Measurements from ENCODE around the gene GPR78.

Gene GPR78

GRCh38 chr4:8608714-8609391, 28.7 kb downstream of the GPR78 start:
- H3K9me3 ChIP-seq (replicated peaks; ENCODE audit: insufficient read depth, low read length), result no peaks in the 10 kb centered on the region
- H3F3A ChIP-seq (ENCODE audit: insufficient read depth, low read length), result no peaks in the 10 kb centered on the region
- H3K27me3 ChIP-seq (replicated peaks; ENCODE audit: insufficient read depth, low read length), result peaks cover 88% of the 10 kb centered on the region
- no peak for DNase-seq
- H2AFZ ChIP-seq (ENCODE audit: low read length), result no peak overlapping the region
- no peak overlapping the region for H3K27ac ChIP-seq (ENCODE audit: low read length)
- no peaks in the 10 kb centered on the region for H4K20me1 ChIP-seq (ENCODE audit: insufficient read depth, low read length)
- H3K79me2 ChIP-seq (ENCODE audit: low read length), result no peaks in the 10 kb centered on the region
- H3K4me3 ChIP-seq (ENCODE audit: low read length), result no peak overlapping the region
- no peaks in the 10 kb centered on the region for H3K36me3 ChIP-seq (replicated peaks; ENCODE audit: insufficient read depth, low read length)
- no peaks in the 10 kb centered on the region for H3K9me2 ChIP-seq (replicated peaks; ENCODE audit: insufficient read depth, low read length)
- H3K4me1 ChIP-seq (ENCODE audit: low read length), result no peaks in the 10 kb centered on the region
- TF ChIP-seq EZH2 (optimal IDR thresholded peaks at IDR 0.05; ENCODE audit: low read depth, low read length) (no peak), CTCF (IDR thresholded peaks at IDR 0.05; ENCODE audit: low read length) (no peak), EZH2phosphoT487 (IDR thresholded peaks at IDR 0.05; ENCODE audit: low read length) (no peak)
- H3K4me2 ChIP-seq (ENCODE audit: low read depth, low read length), result no peak overlapping the region
- no peak overlapping the region for H3K9ac ChIP-seq (ENCODE audit: low read length)

- Histone ChIP-seq H3K9ac (ENCODE audit: low read length) (no peak overlapping the region), H3K27ac (ENCODE audit: low read length) (no peak overlapping the region), H3K4me1 (ENCODE audit: low read length) (no peaks in the 10 kb centered on the region), H3K9me3 (replicated peaks; ENCODE audit: insufficient read depth, low read length) (no peaks in the 10 kb centered on the region), H3K9me2 (replicated peaks; ENCODE audit: insufficient read depth, low read length) (no peaks in the 10 kb centered on the region), H3K79me2 (ENCODE audit: low read length) (no peaks in the 10 kb centered on the region), H3K27me3 (replicated peaks; ENCODE audit: insufficient read depth, low read length) (peaks cover 88% of the 10 kb centered on the region), H3F3A (ENCODE audit: insufficient read depth, low read length) (no peaks in the 10 kb centered on the region), H3K4me3 (ENCODE audit: low read length) (no peak overlapping the region), H2AFZ (ENCODE audit: low read length) (no peak overlapping the region), H3K36me3 (replicated peaks; ENCODE audit: insufficient read depth, low read length) (no peaks in the 10 kb centered on the region), H4K20me1 (ENCODE audit: insufficient read depth, low read length) (no peaks in the 10 kb centered on the region), H3K4me2 (ENCODE audit: low read depth, low read length) (no peak overlapping the region)
- TF ChIP-seq EZH2phosphoT487 (IDR thresholded peaks at IDR 0.05; ENCODE audit: low read length), result no peak
- DNase-seq, result no peak
Measured at GRCh38 chr4:8609406-8609805, 29.2 kb downstream of the GPR78 start.

GRCh38 chr4:8609824-8610350, 29.7 kb downstream of the GPR78 start:
- peaks cover 88% of the 10 kb centered on the region for H3K27me3 ChIP-seq (replicated peaks; ENCODE audit: insufficient read depth, low read length)
- no peaks in the 10 kb centered on the region for H3K9me2 ChIP-seq (replicated peaks; ENCODE audit: insufficient read depth, low read length)
- no peaks in the 10 kb centered on the region for H3K4me1 ChIP-seq (ENCODE audit: low read length)
- no peaks in the 10 kb centered on the region for H3K9me3 ChIP-seq (replicated peaks; ENCODE audit: insufficient read depth, low read length)
- no peaks in the 10 kb centered on the region for H3K36me3 ChIP-seq (replicated peaks; ENCODE audit: insufficient read depth, low read length)
- no peak for TF ChIP-seq CTCF (IDR thresholded peaks at IDR 0.05; ENCODE audit: low read length)
- TF ChIP-seq EZH2phosphoT487 (IDR thresholded peaks at IDR 0.05; ENCODE audit: low read length), result no peak
- H3F3A ChIP-seq (ENCODE audit: insufficient read depth, low read length), result no peaks in the 10 kb centered on the region
- H3K4me3 ChIP-seq (ENCODE audit: low read length), result no peak overlapping the region
- H3K9ac ChIP-seq (ENCODE audit: low read length), result no peak overlapping the region
- no peak overlapping the region for H2AFZ ChIP-seq (ENCODE audit: low read length)
- no peak for DNase-seq
- no peak overlapping the region for H3K27ac ChIP-seq (ENCODE audit: low read length)
- no peak overlapping the region for H3K4me2 ChIP-seq (ENCODE audit: low read depth, low read length)
- H4K20me1 ChIP-seq (ENCODE audit: insufficient read depth, low read length), result no peaks in the 10 kb centered on the region
- H3K79me2 ChIP-seq (ENCODE audit: low read length), result no peaks in the 10 kb centered on the region

Measured in MM.1S (cell line).